ENCODE data around the gene TK2. TPM values are rescaled to one million over a fixed set of nuclear protein-coding genes. Genes with fewer than 3 reads are reported as not detected.
A peak's percentile ranks its signal among the peaks of the same experiment; 100 is the strongest.

TK2 gene
- total and polyA plus RNA-seq, 3 experiments from 2014 or later, result 5.6 to 10.4 (median 5.6) TPM

GRCh38 chr16:66521951-66522771 is 27.8 kb downstream of the TK2 start:
- Histone ChIP-seq H3K36me3 (ENCODE audit: insufficient read depth, low read length) (no peaks in the 10 kb centered on the region), H3K4me3 (ENCODE audit: low read length) (peak overlapping the region; percentile 41), H3K27me3 (ENCODE audit: insufficient read depth, low read length, poor library complexity, severe bottlenecking) (no peaks in the 10 kb centered on the region), H3K27ac (ENCODE audit: low read depth, low read length) (peak overlapping the region; percentile 59), H3K4me1 (ENCODE audit: insufficient read depth, low read length) (peaks cover 78% of the 10 kb centered on the region), H3K9me3 (ENCODE audit: low read length) (no peaks in the 10 kb centered on the region)
- peak; percentile 43 to 94 (median 69) for DNase-seq
- Mint-ChIP-seq H3K4me3 (peak overlapping the region; percentile 73 to 89 (median 82)), H3K27me3 (no peaks in the 10 kb centered on the region), H3K27ac (peak overlapping the region; percentile 95 to 100 (median 96)), H3K36me3 (no peaks in the 10 kb centered on the region), H3K9me3 (no peaks in the 10 kb centered on the region), H3K4me1 (peaks cover 84 to 93% (median 86%) of the 10 kb centered on the region in 3 donors)
- CTCF ChIA-PET, result interaction anchor here (0.7 to 6.0 kb wide), 11 partner anchors 11 to 116 kb away, joined by 3 to 39 read pairs (median 6); partner anchors contain the start of genes CKLF and CMTM3
- POLR2A ChIA-PET, result interaction anchor here (0.6 to 3.0 kb wide), 14 partner anchors 10 to 370 kb away, joined by 3 to 26 read pairs (median 4); partner anchors contain the start of genes CKLF, CMTM3 and TK2

GRCh38 chr16:66521252-66521713 is 28.6 kb downstream of the TK2 start:
- Histone ChIP-seq H3K27me3 (ENCODE audit: insufficient read depth, low read length, poor library complexity, severe bottlenecking) (no peaks in the 10 kb centered on the region), H3K4me1 (ENCODE audit: insufficient read depth, low read length) (peaks cover 86% of the 10 kb centered on the region), H3K27ac (ENCODE audit: low read depth, low read length) (peak overlapping the region; percentile 59), H3K4me3 (ENCODE audit: low read length) (peak overlapping the region; percentile 41), H3K36me3 (ENCODE audit: insufficient read depth, low read length) (no peaks in the 10 kb centered on the region), H3K9me3 (ENCODE audit: low read length) (no peaks in the 10 kb centered on the region)
- H3K4me1 Mint-ChIP-seq, result peaks cover 89 to 96% (median 95%) of the 10 kb centered on the region in 3 donors
- H3K4me3 Mint-ChIP-seq, result peak overlapping the region; percentile 30 to 89 (median 82)
- no peak for DNase-seq
- H3K27ac Mint-ChIP-seq, result peak overlapping the region; percentile 95 to 100 (median 96)
- no peaks in the 10 kb centered on the region for H3K36me3 Mint-ChIP-seq
- no peaks in the 10 kb centered on the region for H3K27me3 Mint-ChIP-seq
- POLR2A ChIA-PET, result interaction anchor here (0.6 to 3.0 kb wide), 7 partner anchors 27 to 371 kb away, joined by 3 to 26 read pairs (median 4); partner anchors contain the start of genes CKLF, CMTM3 and TK2
- CTCF ChIA-PET, result interaction anchor here (0.8 to 6.0 kb wide), 10 partner anchors 10 to 115 kb away, joined by 3 to 39 read pairs (median 6); partner anchors contain the start of genes CKLF and CMTM3
- no peaks in the 10 kb centered on the region for H3K9me3 Mint-ChIP-seq

GRCh38 chr16:66520406-66521170 is 29.3 kb downstream of the TK2 start:
- Histone ChIP-seq H3K27me3 (ENCODE audit: insufficient read depth, low read length, poor library complexity, severe bottlenecking) (no peaks in the 10 kb centered on the region), H3K36me3 (ENCODE audit: insufficient read depth, low read length) (no peaks in the 10 kb centered on the region), H3K9me3 (ENCODE audit: low read length) (no peaks in the 10 kb centered on the region), H3K4me3 (ENCODE audit: low read length) (no peak overlapping the region), H3K4me1 (ENCODE audit: insufficient read depth, low read length) (peaks cover 86% of the 10 kb centered on the region), H3K27ac (ENCODE audit: low read depth, low read length) (no peak overlapping the region)
- ChIA-PET POLR2A (interaction anchor here (1.2 to 3.0 kb wide), 3 partner anchors 27 to 84 kb away, joined by 4 to 26 read pairs (median 13); partner anchors contain the start of genes CKLF, CMTM3 and TK2), CTCF (interaction anchor here (0.8 to 6.0 kb wide), 9 partner anchors 9 to 114 kb away, joined by 3 to 39 read pairs (median 7); partner anchors contain the start of genes CKLF and CMTM3)
- peaks cover 89 to 96% (median 95%) of the 10 kb centered on the region in 3 donors for H3K4me1 Mint-ChIP-seq
- no peak for DNase-seq
- no peaks in the 10 kb centered on the region for H3K27me3 Mint-ChIP-seq
- no peaks in the 10 kb centered on the region for H3K36me3 Mint-ChIP-seq
- H3K9me3 Mint-ChIP-seq, result no peaks in the 10 kb centered on the region
- peak overlapping the region in 6 of 7 donors; percentile 30 to 82 (median 74) for H3K4me3 Mint-ChIP-seq
- H3K27ac Mint-ChIP-seq, result peak overlapping the region; percentile 95 to 100 (median 96)

GRCh38 chr16:66519482-66520373 is 30.2 kb downstream of the TK2 start:
- Mint-ChIP-seq H3K36me3 (no peaks in the 10 kb centered on the region), H3K27ac (peak overlapping the region; percentile 61 to 100 (median 95)), H3K4me3 (peak overlapping the region in 5 of 7 donors; percentile 30 to 78 (median 72)), H3K9me3 (no peaks in the 10 kb centered on the region), H3K27me3 (no peaks in the 10 kb centered on the region), H3K4me1 (peaks cover 89 to 96% (median 95%) of the 10 kb centered on the region in 3 donors)
- DNase-seq, result no peak
- CTCF ChIA-PET, result interaction anchor here (1.0 to 6.0 kb wide), 6 partner anchors 9 to 113 kb away, joined by 3 to 39 read pairs (median 8); partner anchors contain the start of gene CKLF
- Histone ChIP-seq H3K27me3 (ENCODE audit: insufficient read depth, low read length, poor library complexity, severe bottlenecking) (no peaks in the 10 kb centered on the region), H3K4me3 (ENCODE audit: low read length) (no peak overlapping the region), H3K36me3 (ENCODE audit: insufficient read depth, low read length) (no peaks in the 10 kb centered on the region), H3K27ac (ENCODE audit: low read depth, low read length) (no peak overlapping the region), H3K4me1 (ENCODE audit: insufficient read depth, low read length) (peaks cover 84% of the 10 kb centered on the region), H3K9me3 (ENCODE audit: low read length) (no peaks in the 10 kb centered on the region)
- POLR2A ChIA-PET, result interaction anchor here (3.0 kb wide), 1 partner anchor 85 kb away, joined by 13 read pairs; the partner anchor contains the start of gene CMTM3

- Histone ChIP-seq H3K4me1 (ENCODE audit: insufficient read depth, low read length) (peaks cover 64% of the 10 kb centered on the region), H3K4me3 (ENCODE audit: low read length) (no peak overlapping the region), H3K27me3 (ENCODE audit: insufficient read depth, low read length, poor library complexity, severe bottlenecking) (no peaks in the 10 kb centered on the region), H3K27ac (ENCODE audit: low read depth, low read length) (peak overlapping the region; percentile 80), H3K9me3 (ENCODE audit: low read length) (no peaks in the 10 kb centered on the region), H3K36me3 (ENCODE audit: insufficient read depth, low read length) (no peaks in the 10 kb centered on the region)
- Mint-ChIP-seq H3K27ac (peak overlapping the region; percentile 92 to 100 (median 98)), H3K27me3 (no peaks in the 10 kb centered on the region), H3K36me3 (peaks cover 0 to 2% (median 0%) of the 10 kb centered on the region in 3 donors), H3K4me1 (peaks cover 78 to 89% (median 82%) of the 10 kb centered on the region in 3 donors), H3K9me3 (no peaks in the 10 kb centered on the region), H3K4me3 (peak overlapping the region; percentile 19 to 70 (median 58))
- CTCF ChIA-PET, result interaction anchor here (0.7 to 1.5 kb wide), 3 partner anchors 26 to 40 kb away, joined by 3 to 6 read pairs (median 3); partner anchors contain the start of gene CKLF
- DNase-seq, result no peak
- POLR2A ChIA-PET, result interaction anchor here (0.9 to 1.1 kb wide), 2 partner anchors 34 to 35 kb away, joined by 3 to 7 read pairs; partner anchors contain the start of gene CKLF
Measured at GRCh38 chr16:66517586-66518263, 32.2 kb downstream of the TK2 start.

- peaks cover 0 to 2% (median 0%) of the 10 kb centered on the region in 3 donors for H3K36me3 Mint-ChIP-seq
- peaks cover 72 to 86% (median 78%) of the 10 kb centered on the region in 3 donors for H3K4me1 Mint-ChIP-seq
- no peaks in the 10 kb centered on the region for H3K36me3 ChIP-seq (ENCODE audit: insufficient read depth, low read length)
- no peaks in the 10 kb centered on the region for H3K27me3 ChIP-seq (ENCODE audit: insufficient read depth, low read length, poor library complexity, severe bottlenecking)
- H3K9me3 ChIP-seq (ENCODE audit: low read length), result no peaks in the 10 kb centered on the region
- CTCF ChIA-PET, result interaction anchor here (0.7 to 1.5 kb wide), 3 partner anchors 27 to 40 kb away, joined by 3 to 6 read pairs (median 3); partner anchors contain the start of gene CKLF
- H3K4me3 ChIP-seq (ENCODE audit: low read length), result peak overlapping the region; percentile 16
- H3K27me3 Mint-ChIP-seq, result no peaks in the 10 kb centered on the region
- H3K4me1 ChIP-seq (ENCODE audit: insufficient read depth, low read length), result peaks cover 61% of the 10 kb centered on the region
- H3K27ac ChIP-seq (ENCODE audit: low read depth, low read length), result peak overlapping the region; percentile 80
- POLR2A ChIA-PET, result interaction anchor here (0.5 to 1.1 kb wide), 2 partner anchors 36 to 355 kb away, joined by 3 to 7 read pairs; partner anchors contain the start of gene CKLF
- peak overlapping the region; percentile 92 to 100 (median 98) for H3K27ac Mint-ChIP-seq
- peak overlapping the region; percentile 14 to 89 (median 68) for H3K4me3 Mint-ChIP-seq
- H3K9me3 Mint-ChIP-seq, result no peaks in the 10 kb centered on the region
- DNase-seq, result peak; percentile 31 to 89 (median 66)
Measured at GRCh38 chr16:66516808-66517585, 32.9 kb downstream of the TK2 start.
